ENCODE measurements around the gene TMC3. TPM values are rescaled to one million over a fixed set of nuclear protein-coding genes. Genes with fewer than 3 reads are reported as not detected.

The TMC3 gene
- total and polyA plus RNA-seq, 2 donors from 2014 or later = not detected

DNA sequence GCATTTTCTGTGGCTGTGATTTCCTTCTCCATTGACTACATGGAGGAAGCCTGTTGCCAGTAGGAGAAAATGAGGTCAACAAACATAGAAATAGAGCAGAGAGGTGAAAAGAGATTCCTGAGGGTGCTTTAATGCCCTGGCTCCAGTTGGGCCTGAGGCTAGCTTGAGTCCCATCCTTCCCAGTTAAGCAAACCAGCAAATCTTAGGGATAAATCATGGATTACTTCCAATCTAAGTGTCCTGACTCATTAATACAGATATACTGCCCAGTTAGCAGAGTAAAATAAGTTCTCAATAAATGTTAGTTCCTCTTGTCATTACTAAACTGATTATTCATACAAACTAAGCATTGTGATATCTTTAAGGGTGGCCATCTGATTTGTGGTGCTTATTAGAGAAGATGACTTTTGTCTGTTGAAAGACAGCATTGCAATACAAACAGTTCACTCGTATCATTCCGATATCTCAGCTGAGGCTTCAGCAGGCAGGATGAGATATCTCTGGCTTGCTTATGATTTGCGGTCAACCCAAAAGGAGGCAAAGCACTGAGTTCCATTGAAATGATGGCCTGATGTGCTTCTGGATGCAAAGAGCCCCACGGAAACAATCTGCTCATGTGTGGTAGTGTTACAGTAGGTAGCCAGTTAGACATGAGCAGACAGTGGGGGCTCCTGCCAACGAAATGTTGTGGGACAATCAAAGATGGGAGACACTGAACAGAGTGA is 43.5 kb downstream of the TMC3 start:
- no peak for TF ChIP-seq CTCF (IDR thresholded peaks at IDR 0.05; ENCODE audit: borderline replicate concordance, extremely low read depth, insufficient read depth)
- no peak overlapping the region for H3K27ac ChIP-seq (ENCODE audit: low read depth in 2 of 2, low read length in 2 of 2)
- H3K9me3 ChIP-seq (ENCODE audit: control insufficient read depth in 2 of 3, insufficient read depth in 1 of 3, low read length in 3 of 3) = no peaks in the 10 kb centered on the region
- no peaks in the 10 kb centered on the region for H3K27me3 ChIP-seq (ENCODE audit: control insufficient read depth, insufficient read depth, low read length)
- H3K4me3 ChIP-seq (ENCODE audit: low read length in 3 of 3) = no peak overlapping the region
- intact Hi-C loops (cut with DNase I) = loop anchor here (10.0 kb wide), 1 partner anchor 46 kb away; no protein-coding TSS in a partner anchor
- no peak for FAIRE-seq
- no peaks in the 10 kb centered on the region for H3K36me3 ChIP-seq (ENCODE audit: control insufficient read depth in 2 of 3, insufficient read depth in 3 of 3, low read length in 3 of 3)
- DNase-seq = no peak
- no peaks in the 10 kb centered on the region for H3K4me1 ChIP-seq (ENCODE audit: control insufficient read depth in 2 of 3, insufficient read depth in 2 of 3, low read depth in 1 of 3, low read length in 3 of 3)
- no peak overlapping the region for H3K9ac ChIP-seq (ENCODE audit: low read length in 3 of 3)

DNA sequence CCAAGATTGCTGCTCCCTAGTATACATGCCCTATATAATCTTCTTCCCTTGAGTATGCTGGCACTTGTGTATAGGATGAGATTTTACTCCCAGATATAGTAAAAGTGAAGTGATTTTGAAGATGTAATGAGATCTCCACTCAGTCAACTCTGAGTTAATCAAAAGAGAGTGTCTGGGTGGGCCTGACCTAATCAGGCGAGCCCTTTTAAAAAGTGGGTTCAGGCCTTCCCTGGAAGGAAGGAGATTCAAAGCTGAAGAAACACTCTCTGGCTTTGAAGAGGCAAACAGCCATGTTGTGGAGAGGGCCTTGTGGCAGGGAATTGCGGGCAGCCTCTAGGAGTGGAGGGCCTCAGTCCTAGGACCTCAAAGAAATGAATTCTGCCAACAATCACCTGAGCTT is 44.6 kb downstream of the TMC3 start:
- intact Hi-C loops (cut with DNase I) = no loop called here
- Histone ChIP-seq H3K36me3 (ENCODE audit: control insufficient read depth in 2 of 3, insufficient read depth in 3 of 3, low read length in 3 of 3) (no peaks in the 10 kb centered on the region), H3K4me1 (ENCODE audit: control insufficient read depth in 2 of 3, insufficient read depth in 2 of 3, low read depth in 1 of 3, low read length in 3 of 3) (no peaks in the 10 kb centered on the region), H3K27me3 (ENCODE audit: control insufficient read depth, insufficient read depth, low read length) (no peaks in the 10 kb centered on the region), H3K9me3 (ENCODE audit: control insufficient read depth in 2 of 3, insufficient read depth in 1 of 3, low read length in 3 of 3) (no peaks in the 10 kb centered on the region), H3K9ac (ENCODE audit: low read length in 3 of 3) (no peak overlapping the region), H3K27ac (ENCODE audit: low read depth in 2 of 2, low read length in 2 of 2) (no peak overlapping the region), H3K4me3 (ENCODE audit: low read length in 3 of 3) (no peak overlapping the region)
- DNase-seq = no peak
- FAIRE-seq = no peak
- TF ChIP-seq CTCF (IDR thresholded peaks at IDR 0.05; ENCODE audit: borderline replicate concordance, extremely low read depth, insufficient read depth) = no peak

GRCh38 chr15:81327516-81327915 is 46.5 kb downstream of the TMC3 start:
- Histone ChIP-seq H3K27me3 (ENCODE audit: control insufficient read depth, insufficient read depth, low read length) (no peaks in the 10 kb centered on the region), H3K36me3 (ENCODE audit: control insufficient read depth in 2 of 3, insufficient read depth in 3 of 3, low read length in 3 of 3) (no peaks in the 10 kb centered on the region), H3K4me1 (ENCODE audit: control insufficient read depth in 2 of 3, insufficient read depth in 2 of 3, low read depth in 1 of 3, low read length in 3 of 3) (no peaks in the 10 kb centered on the region), H3K4me3 (ENCODE audit: low read length in 3 of 3) (no peak overlapping the region), H3K27ac (ENCODE audit: low read depth in 2 of 2, low read length in 2 of 2) (no peak overlapping the region), H3K9me3 (ENCODE audit: control insufficient read depth in 2 of 3, insufficient read depth in 1 of 3, low read length in 3 of 3) (no peaks in the 10 kb centered on the region), H3K9ac (ENCODE audit: low read length in 3 of 3) (no peak overlapping the region)
- no peak for TF ChIP-seq CTCF (IDR thresholded peaks at IDR 0.05; ENCODE audit: borderline replicate concordance, extremely low read depth, insufficient read depth)
- intact Hi-C loops (cut with DNase I) = no loop called here
- FAIRE-seq (no peak), DNase-seq (no peak)
